NCI-H524 treated with DMSO at 0.1 percent for 48 hours (cell line): ENCODE data around the gene PARD3.

Source experiments
- DNase-seq: peaks from one replicate; lab custom pipeline; 2025; lab: John Stamatoyannopoulos, UW

PARD3 gene

GRCh38 chr10:34156781-34157425 is 658.2 kb downstream of the PARD3 start:
- DNase-seq, result no peak

GRCh38 chr10:34155812-34156211 is 659.3 kb downstream of the PARD3 start:
- DNase-seq, result no peak

GRCh38 chr10:34154383-34154900 is 660.7 kb downstream of the PARD3 start:
- no peak for DNase-seq

GRCh38 chr10:34153663-34154382 is 661.3 kb downstream of the PARD3 start:
- no peak for DNase-seq

GRCh38 chr10:34152434-34152833 is 662.7 kb downstream of the PARD3 start:
- DNase-seq, result no peak

GRCh38 chr10:34151931-34152330 is 663.2 kb downstream of the PARD3 start:
- no peak for DNase-seq

GRCh38 chr10:34151481-34151880 is 663.6 kb downstream of the PARD3 start:
- DNase-seq, result no peak

GRCh38 chr10:34150103-34150502 is 665.0 kb downstream of the PARD3 start:
- no peak for DNase-seq

- DNase-seq, result no peak
Measured at GRCh38 chr10:34148305-34148657, 666.8 kb downstream of the PARD3 start.

- no peak for DNase-seq
Measured at GRCh38 chr10:34147641-34148304, 667.3 kb downstream of the PARD3 start.

GRCh38 chr10:34145715-34146114 is 669.4 kb downstream of the PARD3 start:
- DNase-seq, result no peak

GRCh38 chr10:34143466-34143865 is 671.6 kb downstream of the PARD3 start:
- no peak for DNase-seq

- no peak for DNase-seq
Measured at GRCh38 chr10:34141032-34141680, 673.9 kb downstream of the PARD3 start.

- no peak for DNase-seq
Measured at GRCh38 chr10:34139559-34139958, 675.5 kb downstream of the PARD3 start.

GRCh38 chr10:34137955-34138354 is 677.1 kb downstream of the PARD3 start:
- DNase-seq, result no peak

- no peak for DNase-seq
Measured at GRCh38 chr10:34137201-34137600, 677.9 kb downstream of the PARD3 start.

- DNase-seq, result no peak
Measured at GRCh38 chr10:34135515-34135914, 679.6 kb downstream of the PARD3 start.

- DNase-seq, result no peak
Measured at GRCh38 chr10:34134602-34135001, 680.5 kb downstream of the PARD3 start.

- DNase-seq, result no peak
Measured at GRCh38 chr10:34133406-34133805, 681.7 kb downstream of the PARD3 start.

- DNase-seq, result no peak
Measured at GRCh38 chr10:34131152-34131551, 683.9 kb downstream of the PARD3 start.

- DNase-seq, result no peak
Measured at GRCh38 chr10:34127676-34128075, 687.4 kb downstream of the PARD3 start.

- DNase-seq, result no peak
Measured at GRCh38 chr10:34126371-34127151, 688.5 kb downstream of the PARD3 start.
